ENCODE results near the gene SARDH. TPM values are rescaled to one million over a fixed set of nuclear protein-coding genes. Genes with fewer than 3 reads are reported as not detected.

The SARDH gene
- total and polyA plus RNA-seq, 2 donors (not counting 3 experiments of a cell fraction or from before 2014, with no cell fraction given) = 0.19 to 0.44 TPM

DNA sequence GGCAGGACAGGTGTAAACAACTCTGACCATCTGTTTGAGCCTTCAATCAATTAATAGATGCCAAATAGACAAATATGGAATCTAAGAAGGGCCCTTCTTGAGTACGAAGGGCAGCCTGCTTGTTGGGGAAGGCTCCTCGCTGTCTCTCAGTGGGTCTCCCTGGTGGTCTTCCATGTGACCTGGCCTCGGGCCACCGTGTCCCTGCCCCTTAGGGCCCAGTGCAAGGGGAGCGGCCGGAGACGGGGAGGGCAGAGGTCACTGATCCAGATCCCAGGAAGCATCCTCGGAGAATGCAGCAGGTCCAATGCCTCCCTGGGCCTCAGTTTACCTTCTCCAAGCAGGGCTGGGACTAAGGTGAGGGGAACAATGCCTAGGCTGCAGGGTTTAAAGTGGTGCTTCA is 99.4 kb downstream of the SARDH start:
- no peak for FAIRE-seq
- Histone ChIP-seq H3K27ac (ENCODE audit: insufficient read depth, low read depth, low read length) (no peak overlapping the region), H3K27me3 (ENCODE audit: control insufficient read depth in 2 of 2, insufficient read depth in 2 of 2, low read length in 2 of 2) (no peaks in the 10 kb centered on the region), H4K20me1 (replicated peaks; ENCODE audit: control insufficient read depth, extremely low read depth, insufficient read depth, low read length) (no peaks in the 10 kb centered on the region), H3K9ac (replicated peaks; ENCODE audit: extremely low read depth, insufficient read depth, low read length) (no peak overlapping the region), H3K4me1 (ENCODE audit: control insufficient read depth, extremely low read depth, insufficient read depth, low read length) (no peaks in the 10 kb centered on the region), H3K79me2 (ENCODE audit: control insufficient read depth, insufficient read depth, low read length) (no peaks in the 10 kb centered on the region), H3K4me3 (replicated peaks in 1 of 3; ENCODE audit: insufficient read depth in 1 of 3, low read depth in 1 of 3, low read length in 3 of 3) (no peak overlapping the region), H3K9me3 (replicated peaks; ENCODE audit: control insufficient read depth, insufficient read depth, low read length) (no peaks in the 10 kb centered on the region), H2AFZ (ENCODE audit: low read depth, low read length) (no peak overlapping the region), H3K4me2 (ENCODE audit: insufficient read depth, low read length) (no peak overlapping the region), H3K9me1 (replicated peaks; ENCODE audit: control insufficient read depth, extremely low read depth, insufficient read depth, low read length) (no peaks in the 10 kb centered on the region), H3K36me3 (ENCODE audit: control insufficient read depth in 2 of 2, extremely low read depth in 1 of 2, insufficient read depth in 2 of 2, low read length in 2 of 2) (no peaks in the 10 kb centered on the region)
- ChIA-PET CTCF (no interaction called here), POLR2A (no interaction called here)
- DNase-seq (ENCODE audit: low read depth, low spot score) = no peak
- dilution Hi-C loops (cut with MboI; ENCODE audit: extremely low pct_ligation_motif_present, low sequenced_read_pairs) (no loop called here), intact Hi-C loops (cut with micrococcal nuclease) (no loop called here)
- TF ChIP-seq JUN (IDR thresholded peaks at IDR 0.05; ENCODE audit: borderline replicate concordance, insufficient read depth, insufficient read length, low read depth) (no peak), POLR2A (IDR thresholded peaks at IDR 0.05; ENCODE audit: low read depth, low read length) (no peak), POLR2AphosphoS5 (IDR thresholded peaks at IDR 0.05; ENCODE audit: insufficient read depth, low read depth, low read length) (no peak), EZH2 (IDR thresholded peaks at IDR 0.05; ENCODE audit: borderline replicate concordance, low read depth, low read length, severe bottlenecking) (no peak), GATA2 (IDR thresholded peaks at IDR 0.05; ENCODE audit: insufficient read depth, insufficient read length, low read depth, low read length) (no peak), FOS (IDR thresholded peaks at IDR 0.05; ENCODE audit: borderline replicate concordance, insufficient read depth, low read length) (no peak), MYC (IDR thresholded peaks at IDR 0.05; ENCODE audit: low read depth, low read length) (no peak)
- TF ChIP-seq, protein P1, sequence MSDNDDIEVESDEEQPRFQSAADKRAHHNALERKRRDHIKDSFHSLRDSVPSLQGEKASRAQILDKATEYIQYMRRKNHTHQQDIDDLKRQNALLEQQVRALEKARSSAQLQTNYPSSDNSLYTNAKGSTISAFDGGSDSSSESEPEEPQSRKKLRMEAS (IDR thresholded peaks at IDR 0.05; ENCODE audit: insufficient read depth, insufficient read length) = no peak
- TF ChIP-seq, protein P2, sequence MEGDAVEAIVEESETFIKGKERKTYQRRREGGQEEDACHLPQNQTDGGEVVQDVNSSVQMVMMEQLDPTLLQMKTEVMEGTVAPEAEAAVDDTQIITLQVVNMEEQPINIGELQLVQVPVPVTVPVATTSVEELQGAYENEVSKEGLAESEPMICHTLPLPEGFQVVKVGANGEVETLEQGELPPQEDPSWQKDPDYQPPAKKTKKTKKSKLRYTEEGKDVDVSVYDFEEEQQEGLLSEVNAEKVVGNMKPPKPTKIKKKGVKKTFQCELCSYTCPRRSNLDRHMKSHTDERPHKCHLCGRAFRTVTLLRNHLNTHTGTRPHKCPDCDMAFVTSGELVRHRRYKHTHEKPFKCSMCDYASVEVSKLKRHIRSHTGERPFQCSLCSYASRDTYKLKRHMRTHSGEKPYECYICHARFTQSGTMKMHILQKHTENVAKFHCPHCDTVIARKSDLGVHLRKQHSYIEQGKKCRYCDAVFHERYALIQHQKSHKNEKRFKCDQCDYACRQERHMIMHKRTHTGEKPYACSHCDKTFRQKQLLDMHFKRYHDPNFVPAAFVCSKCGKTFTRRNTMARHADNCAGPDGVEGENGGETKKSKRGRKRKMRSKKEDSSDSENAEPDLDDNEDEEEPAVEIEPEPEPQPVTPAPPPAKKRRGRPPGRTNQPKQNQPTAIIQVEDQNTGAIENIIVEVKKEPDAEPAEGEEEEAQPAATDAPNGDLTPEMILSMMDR (IDR thresholded peaks at IDR 0.05; ENCODE audit: extremely low read depth in 1 of 2, insufficient read depth in 1 of 2, low read depth in 1 of 2, low read length in 2 of 2) = no peak
- BruUV-seq (replicated peaks) = no TSS peak
